Spinal cord (tissue), 10 donors: ENCODE data around the gene CPEB2. TPM values are rescaled to one million over a fixed set of nuclear protein-coding genes. Genes with fewer than 3 reads are reported as not detected.

Source experiments
- DNase-seq, 6 donors: peaks; one replicate each; pipeline versions ENCODE4 v3.0.0 to v3.0.0-alpha.2; 2013 to 2015; ENCODE audit warnings: low spot score in 6 of 6, low read depth in 4 of 6
- H3K27ac ChIP-seq: one replicate; pipeline ENCODE4 v1.5.1; 2013; ENCODE audit warnings: low read depth, low read length, control low read depth
- H3K27me3 ChIP-seq: one replicate; pipeline ENCODE4 v1.6.1; 2013; ENCODE audit warnings: low read length; ENCODE audit not compliant: control insufficient read depth, insufficient read depth
- H3K36me3 ChIP-seq: one replicate; pipeline ENCODE4 v1.6.1; 2013; ENCODE audit warnings: low read length; ENCODE audit not compliant: control insufficient read depth, insufficient read depth
- H3K4me1 ChIP-seq: one replicate; pipeline ENCODE4 v1.6.1; 2013; ENCODE audit warnings: low read length; ENCODE audit not compliant: control insufficient read depth, insufficient read depth
- H3K4me3 ChIP-seq: one replicate; pipeline ENCODE4 v1.5.1; 2013; ENCODE audit warnings: low read depth, low read length, control low read depth
- H3K9me3 ChIP-seq: one replicate; pipeline ENCODE4 v1.6.1; 2013; ENCODE audit warnings: low read length; ENCODE audit not compliant: control insufficient read depth, insufficient read depth
- WGBS: methylation state at CpG from one replicate; pipeline ENCODE4 v1.1.5; 2013; ENCODE audit warnings: missing lambda C conversion rate; ENCODE audit not compliant: insufficient coverage; 5-methylcytosine and 5-hydroxymethylcytosine counted together
- polyA plus RNA-seq, 2 donors: library from polyadenylated mRNA; unstranded; fragments of 120-200 nt; gene quantifications; one replicate each; pipeline ENCODE4 v1.2.1, GENCODE V29; 2013; ENCODE audit not compliant: insufficient read length in 2 of 2
- total RNA-seq, 2 donors: library from RNA; depleted of rRNA in 1 of 2; stranded (reverse); fragments of 120-200 nt in 1 of 2; fragments of >200 nt in 1 of 2; gene quantifications; one replicate each; pipeline versions ENCODE4 v1.2.3 to v1.2.4, GENCODE V29; 2013 to 2014
- donor health status: healthy.

The CPEB2 gene
- total and polyA plus RNA-seq, 4 donors, result 42.0 to 64.2 (median 51.2) TPM

DNA sequence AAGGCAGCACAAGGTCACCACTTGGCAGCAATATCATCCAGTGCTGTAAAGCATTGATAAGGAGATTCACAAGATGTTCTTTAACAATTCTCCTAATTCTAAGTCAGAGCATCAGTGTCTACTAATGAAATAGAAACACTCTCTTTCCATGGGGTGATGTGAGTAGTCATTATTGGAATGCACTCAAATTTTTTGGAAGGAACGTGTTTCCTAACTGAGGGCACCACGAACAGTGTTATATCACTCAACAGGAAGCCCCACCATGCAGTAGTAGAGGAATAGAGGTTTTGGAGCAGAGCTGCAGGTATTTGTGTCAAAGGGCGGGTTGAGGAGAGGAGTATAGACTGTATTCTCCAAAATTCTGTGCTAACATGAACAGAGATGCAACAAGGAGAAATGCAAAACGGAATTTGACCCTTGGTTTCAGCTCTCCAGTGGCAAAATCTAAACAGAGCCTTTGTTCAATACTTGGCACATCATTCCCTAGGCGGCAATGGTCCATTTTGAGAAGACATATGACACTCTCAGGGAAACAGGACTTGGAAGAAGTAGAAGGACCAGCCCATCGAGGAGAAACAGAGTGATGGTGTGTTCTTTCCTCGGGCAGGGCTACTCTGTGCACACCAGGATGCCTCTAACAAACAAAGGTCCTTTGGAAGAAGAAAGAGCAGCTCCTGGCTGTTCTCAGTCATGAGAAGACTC is 98.9 kb downstream of the CPEB2 start:
- Histone ChIP-seq H3K4me3 (no peak overlapping the region), H3K27me3 (no peaks in the 10 kb centered on the region), H3K9me3 (peaks cover 1% of the 10 kb centered on the region), H3K36me3 (no peaks in the 10 kb centered on the region), H3K4me1 (no peaks in the 10 kb centered on the region), H3K27ac (no peak overlapping the region)
- DNase-seq, result peak in 1 of 6 donors; percentile 4
- WGBS, result 43% methylated on average over 3 of the region's 7 CpGs

DNA sequence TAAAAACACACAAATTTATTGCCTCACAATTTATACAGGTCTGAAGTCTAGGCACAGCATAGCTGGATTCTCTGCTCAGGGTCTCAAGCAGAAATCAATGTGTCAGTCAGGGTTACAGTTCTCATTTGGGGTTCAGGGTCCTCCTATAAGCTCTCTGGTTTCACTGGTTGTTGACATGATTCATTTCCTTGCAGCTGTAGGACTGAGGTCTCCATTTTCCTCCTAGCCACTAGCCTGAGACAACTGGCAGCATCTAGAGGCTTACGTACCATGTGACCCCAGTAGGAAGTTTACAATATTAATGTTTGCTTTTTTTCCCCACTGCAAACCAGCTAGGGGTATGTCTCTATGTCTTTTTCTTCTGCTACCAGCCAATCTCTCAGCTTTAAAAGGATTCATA is 102.5 kb downstream of the CPEB2 start:
- H3K36me3 ChIP-seq, result no peaks in the 10 kb centered on the region
- peaks cover 1% of the 10 kb centered on the region for H3K9me3 ChIP-seq
- no peaks in the 10 kb centered on the region for H3K4me1 ChIP-seq
- WGBS, result no CpG with 5 or more reads among the region's 1 CpG
- no peak overlapping the region for H3K4me3 ChIP-seq
- no peak for DNase-seq
- no peak overlapping the region for H3K27ac ChIP-seq
- H3K27me3 ChIP-seq, result no peaks in the 10 kb centered on the region

DNA sequence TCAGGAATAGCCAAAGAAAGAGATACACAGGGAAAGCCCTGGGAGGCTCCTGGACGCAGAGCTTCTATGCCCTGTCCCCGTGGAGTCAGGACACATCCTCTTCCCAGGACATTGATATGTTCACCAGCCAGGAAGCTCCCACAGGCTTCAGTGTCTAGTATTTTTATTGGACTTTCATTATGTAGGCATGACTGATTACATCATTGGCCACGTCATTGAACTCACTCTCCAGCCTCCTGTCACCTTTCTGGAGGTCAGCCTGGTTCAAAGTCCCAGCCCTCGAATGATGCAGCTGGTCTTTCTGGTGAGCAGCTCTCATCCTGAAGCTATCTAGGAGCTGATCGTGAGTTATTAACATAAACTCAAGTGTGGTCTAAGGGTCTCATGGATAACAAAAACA is 104.1 kb downstream of the CPEB2 start:
- no peak overlapping the region for H3K27ac ChIP-seq
- no peak for DNase-seq
- H3K9me3 ChIP-seq, result no peaks in the 10 kb centered on the region
- no peaks in the 10 kb centered on the region for H3K4me1 ChIP-seq
- H3K36me3 ChIP-seq, result no peaks in the 10 kb centered on the region
- H3K27me3 ChIP-seq, result no peaks in the 10 kb centered on the region
- 80% methylated on average over 1 of the region's 5 CpGs for WGBS
- no peak overlapping the region for H3K4me3 ChIP-seq

DNA sequence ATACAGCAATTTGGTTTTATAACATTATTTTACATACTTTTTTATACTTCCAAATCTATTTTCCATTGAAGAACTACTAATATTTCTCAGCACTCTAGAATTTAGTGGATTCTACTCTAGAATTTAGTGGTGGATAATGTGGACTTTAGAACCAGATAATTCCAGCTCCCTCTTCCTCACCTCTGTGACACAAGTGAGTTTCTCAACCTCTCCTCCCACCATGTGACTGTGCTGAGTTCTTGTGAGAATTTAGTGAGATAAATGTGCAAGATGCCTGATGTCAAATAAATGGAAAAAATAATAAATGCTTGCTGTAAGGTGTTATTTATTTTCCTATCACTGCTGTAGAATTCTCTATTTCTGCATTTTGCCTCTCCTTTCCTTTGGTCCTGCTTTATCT is 107.3 kb downstream of the CPEB2 start:
- H3K4me1 ChIP-seq, result no peaks in the 10 kb centered on the region
- no peak overlapping the region for H3K27ac ChIP-seq
- DNase-seq, result no peak
- no peaks in the 10 kb centered on the region for H3K36me3 ChIP-seq
- H3K9me3 ChIP-seq, result no peaks in the 10 kb centered on the region
- H3K4me3 ChIP-seq, result no peak overlapping the region
- H3K27me3 ChIP-seq, result no peaks in the 10 kb centered on the region

DNA sequence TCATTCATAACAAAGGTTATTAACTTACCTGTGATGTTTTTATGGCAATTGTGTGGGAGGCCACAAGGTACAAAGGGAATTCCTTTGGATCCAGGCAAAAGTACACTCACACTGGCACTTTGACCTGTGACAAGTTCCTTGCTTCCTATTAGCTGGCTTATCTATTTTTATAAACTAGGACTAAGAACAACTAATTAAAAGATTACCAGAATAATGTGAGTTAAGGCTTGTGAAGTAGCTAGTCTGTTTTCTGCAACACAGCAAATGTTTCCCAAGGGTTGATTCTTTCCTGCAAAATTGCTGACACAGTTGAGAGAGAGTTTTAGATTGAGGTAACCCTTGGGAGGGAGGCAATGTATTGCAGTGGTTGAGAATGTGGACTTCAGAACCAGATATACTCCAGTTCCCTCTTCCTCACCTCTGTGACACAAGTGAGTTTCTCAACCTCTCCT is 107.9 kb downstream of the CPEB2 start:
- no peaks in the 10 kb centered on the region for H3K27me3 ChIP-seq
- no peaks in the 10 kb centered on the region for H3K36me3 ChIP-seq
- H3K9me3 ChIP-seq, result no peaks in the 10 kb centered on the region
- no peak overlapping the region for H3K4me3 ChIP-seq
- no peaks in the 10 kb centered on the region for H3K4me1 ChIP-seq
- peak in 1 of 6 donors; percentile 11 for DNase-seq
- H3K27ac ChIP-seq, result no peak overlapping the region

DNA sequence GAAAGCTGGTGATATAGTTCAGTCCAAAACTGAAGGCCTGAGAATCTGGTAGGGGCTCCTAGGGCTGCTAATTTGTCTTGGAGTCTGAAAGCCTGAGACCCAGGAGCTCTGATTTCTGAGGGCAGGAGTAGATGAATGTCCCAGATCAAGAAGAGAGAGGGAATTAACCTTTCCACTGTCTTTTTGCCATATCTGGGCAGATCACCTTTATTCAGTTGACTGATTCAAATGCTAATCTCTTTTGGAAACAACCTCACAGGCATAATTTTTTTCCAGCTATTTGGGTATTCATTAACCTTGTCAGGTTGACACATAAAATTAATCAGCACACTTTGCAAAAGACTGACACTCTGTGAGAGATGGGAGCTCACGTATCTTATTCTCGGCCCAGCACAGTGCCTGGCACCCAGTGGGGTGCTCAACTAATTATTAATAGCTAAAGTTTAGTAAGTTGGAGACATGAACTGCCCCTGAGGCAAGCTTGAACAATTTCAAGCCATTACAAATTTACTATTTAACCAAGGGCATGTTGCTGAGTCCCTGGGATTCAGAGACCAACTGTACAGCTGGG is 114.3 kb downstream of the CPEB2 start:
- no peak overlapping the region for H3K4me3 ChIP-seq
- peak in 1 of 6 donors; percentile 16 for DNase-seq
- no peak overlapping the region for H3K27ac ChIP-seq
- H3K4me1 ChIP-seq, result peaks cover 11% of the 10 kb centered on the region
- WGBS, result no CpG with 5 or more reads among the region's 2 CpGs
- no peaks in the 10 kb centered on the region for H3K36me3 ChIP-seq
- H3K9me3 ChIP-seq, result no peaks in the 10 kb centered on the region
- H3K27me3 ChIP-seq, result no peaks in the 10 kb centered on the region

DNA sequence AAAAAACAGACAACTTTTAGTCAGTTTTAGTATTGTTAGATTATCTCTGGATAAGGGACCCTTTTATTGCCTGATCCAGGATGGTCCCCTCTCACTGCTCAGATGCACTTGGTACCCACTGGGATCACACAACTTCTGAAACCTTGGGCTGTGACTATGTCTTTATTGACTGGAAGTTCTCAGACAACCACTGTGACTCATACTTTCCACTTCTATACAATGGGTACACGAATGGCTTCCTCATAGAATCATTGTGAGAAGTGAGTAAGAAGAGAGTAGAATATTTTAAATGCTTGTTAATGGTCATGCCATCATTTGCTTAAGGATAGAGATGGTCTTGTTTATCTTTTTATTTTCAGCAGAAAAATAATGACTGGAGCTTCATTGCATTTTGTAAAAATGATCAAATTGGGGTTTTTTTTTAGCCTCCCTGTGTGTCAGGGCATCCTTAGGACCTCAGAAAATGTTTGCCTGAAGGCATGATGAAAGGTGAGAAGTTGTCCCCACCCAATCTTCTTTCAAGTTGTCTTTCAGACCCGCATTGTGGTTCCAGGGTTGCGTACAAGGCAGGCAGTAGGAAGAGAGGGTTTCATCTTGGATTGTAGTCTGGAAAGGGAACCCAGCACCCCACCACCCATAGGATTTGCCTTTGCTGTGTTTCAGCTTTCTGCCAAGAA is 115.1 kb downstream of the CPEB2 start:
- no peaks in the 10 kb centered on the region for H3K36me3 ChIP-seq
- no peak overlapping the region for H3K4me3 ChIP-seq
- 90% methylated on average over 2 of the region's 3 CpGs for WGBS
- H3K27me3 ChIP-seq, result no peaks in the 10 kb centered on the region
- no peak for DNase-seq
- H3K4me1 ChIP-seq, result peaks cover 11% of the 10 kb centered on the region
- no peaks in the 10 kb centered on the region for H3K9me3 ChIP-seq
- no peak overlapping the region for H3K27ac ChIP-seq

DNA sequence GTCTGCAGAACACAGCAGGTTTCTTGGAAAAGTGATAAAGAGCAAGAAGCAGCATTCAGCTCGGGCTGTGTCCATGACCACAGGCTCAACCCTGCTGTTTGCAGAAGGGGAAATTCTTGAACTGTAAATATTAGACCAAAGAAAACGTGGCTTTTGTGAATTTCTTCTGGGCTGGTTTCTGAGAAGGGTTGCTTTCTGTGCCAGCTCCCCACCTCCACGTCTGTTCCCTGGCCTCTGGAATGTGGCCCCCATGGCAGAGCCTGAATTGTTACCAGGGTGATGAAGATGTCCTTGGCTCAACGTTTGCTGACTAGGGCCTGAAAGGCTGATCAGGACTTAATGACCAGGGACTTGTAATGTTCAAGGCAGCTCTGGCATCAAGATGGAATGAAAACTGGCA is 116.0 kb downstream of the CPEB2 start:
- peak; percentile 23 to 86 (median 48) for DNase-seq
- Histone ChIP-seq H3K4me3 (no peak overlapping the region), H3K27me3 (no peaks in the 10 kb centered on the region), H3K36me3 (no peaks in the 10 kb centered on the region), H3K9me3 (no peaks in the 10 kb centered on the region), H3K4me1 (peaks cover 11% of the 10 kb centered on the region), H3K27ac (peak overlapping the region; percentile 40)
- 17% methylated on average over 4 of the region's 4 CpGs for WGBS
